Measurements from ENCODE around the gene FBXO15.

FBXO15 gene

GRCh38 chr18:74081966-74082741 lies 65.5 kb downstream of the FBXO15 start:
- Histone ChIP-seq H3K27ac (ENCODE audit: low read depth, low read length, severe bottlenecking) (no peak overlapping the region), H3K9me3 (ENCODE audit: control insufficient read depth, low read length) (no peaks in the 10 kb centered on the region), H3K4me1 (ENCODE audit: control insufficient read depth, insufficient read depth, low read length, poor library complexity, severe bottlenecking) (no peaks in the 10 kb centered on the region), H3K36me3 (ENCODE audit: control insufficient read depth, insufficient read depth, low read length) (no peaks in the 10 kb centered on the region), H3K4me3 (ENCODE audit: extremely low read depth, insufficient read depth, low read length, poor library complexity, severe bottlenecking) (no peak overlapping the region)
- WGBS, 2 experiments (ENCODE audit: insufficient coverage in 2 of 2), result 73 to 76% methylated on average over 9 to 12 of the region's 13 CpGs

- Histone ChIP-seq H3K36me3 (ENCODE audit: control insufficient read depth, insufficient read depth, low read length) (no peaks in the 10 kb centered on the region), H3K4me1 (ENCODE audit: control insufficient read depth, insufficient read depth, low read length, poor library complexity, severe bottlenecking) (no peaks in the 10 kb centered on the region), H3K9me3 (ENCODE audit: control insufficient read depth, low read length) (no peaks in the 10 kb centered on the region), H3K4me3 (ENCODE audit: extremely low read depth, insufficient read depth, low read length, poor library complexity, severe bottlenecking) (no peak overlapping the region), H3K27ac (ENCODE audit: low read depth, low read length, severe bottlenecking) (no peak overlapping the region)
- WGBS, 2 experiments (ENCODE audit: insufficient coverage in 2 of 2), result 81 to 97% methylated on average over 9 of the region's 9 CpGs
Measured at GRCh38 chr18:74078257-74078656, 69.4 kb downstream of the FBXO15 start.

- no peak overlapping the region for H3K27ac ChIP-seq (ENCODE audit: low read depth, low read length, severe bottlenecking)
- no peaks in the 10 kb centered on the region for H3K36me3 ChIP-seq (ENCODE audit: control insufficient read depth, insufficient read depth, low read length)
- H3K4me3 ChIP-seq (ENCODE audit: extremely low read depth, insufficient read depth, low read length, poor library complexity, severe bottlenecking), result no peak overlapping the region
- 90 to 93% methylated on average over 13 to 16 of the region's 17 CpGs for WGBS, 2 experiments (ENCODE audit: insufficient coverage in 2 of 2)
- no peaks in the 10 kb centered on the region for H3K4me1 ChIP-seq (ENCODE audit: control insufficient read depth, insufficient read depth, low read length, poor library complexity, severe bottlenecking)
- H3K9me3 ChIP-seq (ENCODE audit: control insufficient read depth, low read length), result no peaks in the 10 kb centered on the region
Measured at GRCh38 chr18:74074668-74075564, 72.7 kb downstream of the FBXO15 start.

GRCh38 chr18:74073957-74074667 lies 73.5 kb downstream of the FBXO15 start:
- H3K36me3 ChIP-seq (ENCODE audit: control insufficient read depth, insufficient read depth, low read length), result no peaks in the 10 kb centered on the region
- no peaks in the 10 kb centered on the region for H3K9me3 ChIP-seq (ENCODE audit: control insufficient read depth, low read length)
- no peak overlapping the region for H3K27ac ChIP-seq (ENCODE audit: low read depth, low read length, severe bottlenecking)
- H3K4me1 ChIP-seq (ENCODE audit: control insufficient read depth, insufficient read depth, low read length, poor library complexity, severe bottlenecking), result no peaks in the 10 kb centered on the region
- no peak overlapping the region for H3K4me3 ChIP-seq (ENCODE audit: extremely low read depth, insufficient read depth, low read length, poor library complexity, severe bottlenecking)
- 86 to 94% methylated on average over 10 of the region's 10 CpGs for WGBS, 2 experiments (ENCODE audit: insufficient coverage in 2 of 2)

GRCh38 chr18:74069178-74070050 lies 78.2 kb downstream of the FBXO15 start:
- H3K4me3 ChIP-seq (ENCODE audit: extremely low read depth, insufficient read depth, low read length, poor library complexity, severe bottlenecking), result no peak overlapping the region
- no peaks in the 10 kb centered on the region for H3K9me3 ChIP-seq (ENCODE audit: control insufficient read depth, low read length)
- 84 to 90% methylated on average over 8 to 9 of the region's 13 CpGs for WGBS, 2 experiments (ENCODE audit: insufficient coverage in 2 of 2)
- no peaks in the 10 kb centered on the region for H3K36me3 ChIP-seq (ENCODE audit: control insufficient read depth, insufficient read depth, low read length)
- no peaks in the 10 kb centered on the region for H3K4me1 ChIP-seq (ENCODE audit: control insufficient read depth, insufficient read depth, low read length, poor library complexity, severe bottlenecking)
- H3K27ac ChIP-seq (ENCODE audit: low read depth, low read length, severe bottlenecking), result no peak overlapping the region

- no peaks in the 10 kb centered on the region for H3K9me3 ChIP-seq (ENCODE audit: control insufficient read depth, low read length)
- no peaks in the 10 kb centered on the region for H3K4me1 ChIP-seq (ENCODE audit: control insufficient read depth, insufficient read depth, low read length, poor library complexity, severe bottlenecking)
- H3K27ac ChIP-seq (ENCODE audit: low read depth, low read length, severe bottlenecking), result no peak overlapping the region
- 92% methylated on average over 2 to 3 of the region's 3 CpGs for WGBS, 2 experiments (ENCODE audit: insufficient coverage in 2 of 2)
- no peaks in the 10 kb centered on the region for H3K36me3 ChIP-seq (ENCODE audit: control insufficient read depth, insufficient read depth, low read length)
- no peak overlapping the region for H3K4me3 ChIP-seq (ENCODE audit: extremely low read depth, insufficient read depth, low read length, poor library complexity, severe bottlenecking)
Measured at GRCh38 chr18:74068296-74068695, 79.3 kb downstream of the FBXO15 start.

- WGBS, 2 experiments (ENCODE audit: insufficient coverage in 2 of 2), result 73 to 90% methylated on average over 3 of the region's 7 CpGs
- Histone ChIP-seq H3K36me3 (ENCODE audit: control insufficient read depth, insufficient read depth, low read length) (no peaks in the 10 kb centered on the region), H3K4me3 (ENCODE audit: extremely low read depth, insufficient read depth, low read length, poor library complexity, severe bottlenecking) (no peak overlapping the region), H3K9me3 (ENCODE audit: control insufficient read depth, low read length) (no peaks in the 10 kb centered on the region), H3K4me1 (ENCODE audit: control insufficient read depth, insufficient read depth, low read length, poor library complexity, severe bottlenecking) (no peaks in the 10 kb centered on the region), H3K27ac (ENCODE audit: low read depth, low read length, severe bottlenecking) (no peak overlapping the region)
Measured at GRCh38 chr18:74066018-74066417, 81.6 kb downstream of the FBXO15 start.

- Histone ChIP-seq H3K9me3 (ENCODE audit: control insufficient read depth, low read length) (no peaks in the 10 kb centered on the region), H3K36me3 (ENCODE audit: control insufficient read depth, insufficient read depth, low read length) (no peaks in the 10 kb centered on the region), H3K4me3 (ENCODE audit: extremely low read depth, insufficient read depth, low read length, poor library complexity, severe bottlenecking) (no peak overlapping the region), H3K27ac (ENCODE audit: low read depth, low read length, severe bottlenecking) (no peak overlapping the region), H3K4me1 (ENCODE audit: control insufficient read depth, insufficient read depth, low read length, poor library complexity, severe bottlenecking) (no peaks in the 10 kb centered on the region)
- no CpG with 5 or more reads among the region's 3 CpGs for WGBS, 2 experiments (ENCODE audit: insufficient coverage in 2 of 2)
Measured at GRCh38 chr18:74065366-74065765, 82.3 kb downstream of the FBXO15 start.

- Histone ChIP-seq H3K9me3 (ENCODE audit: control insufficient read depth, low read length) (no peaks in the 10 kb centered on the region), H3K36me3 (ENCODE audit: control insufficient read depth, insufficient read depth, low read length) (no peaks in the 10 kb centered on the region), H3K4me3 (ENCODE audit: extremely low read depth, insufficient read depth, low read length, poor library complexity, severe bottlenecking) (no peak overlapping the region), H3K27ac (ENCODE audit: low read depth, low read length, severe bottlenecking) (no peak overlapping the region), H3K4me1 (ENCODE audit: control insufficient read depth, insufficient read depth, low read length, poor library complexity, severe bottlenecking) (no peaks in the 10 kb centered on the region)
- WGBS, 2 experiments (ENCODE audit: insufficient coverage in 2 of 2), result 93 to 100% methylated on average over 3 to 6 of the region's 6 CpGs
Measured at GRCh38 chr18:74064510-74064909, 83.1 kb downstream of the FBXO15 start.

GRCh38 chr18:74063557-74063956 lies 84.1 kb downstream of the FBXO15 start:
- H3K36me3 ChIP-seq (ENCODE audit: control insufficient read depth, insufficient read depth, low read length), result no peaks in the 10 kb centered on the region
- H3K27ac ChIP-seq (ENCODE audit: low read depth, low read length, severe bottlenecking), result no peak overlapping the region
- no peaks in the 10 kb centered on the region for H3K4me1 ChIP-seq (ENCODE audit: control insufficient read depth, insufficient read depth, low read length, poor library complexity, severe bottlenecking)
- no peak overlapping the region for H3K4me3 ChIP-seq (ENCODE audit: extremely low read depth, insufficient read depth, low read length, poor library complexity, severe bottlenecking)
- WGBS, 2 experiments (ENCODE audit: insufficient coverage in 2 of 2), result 83 to 88% methylated on average over 2 of the region's 5 CpGs
- no peaks in the 10 kb centered on the region for H3K9me3 ChIP-seq (ENCODE audit: control insufficient read depth, low read length)

Data from mesodermal cell (in vitro differentiated cells).